Right atrium auricular region (tissue), 2 donors: ENCODE measurements around the gene C12orf57. TPM values are rescaled to one million over a fixed set of nuclear protein-coding genes. Genes with fewer than 3 reads are reported as not detected.

ENCODE experiments used
- DNase-seq: peaks from one replicate; pipeline ENCODE4 v3.0.0-alpha.2; 2019; ENCODE audit warnings: low spot score
- H3K27ac ChIP-seq, 2 donors: fragments of 200-600 bp; sonication (generic); 1 replicate in 1 of 2; 2 replicates in 1 of 2; pipeline ENCODE4 v1.5.1; 2016 to 2019
- H3K27me3 ChIP-seq, 2 donors: fragments of 200-600 bp; sonication (generic); one replicate each; pipeline versions ENCODE4 v1.5.1 to v1.6.0; 2017 to 2019
- H3K36me3 ChIP-seq: fragments of 200-600 bp; sonication (generic); one replicate; pipeline ENCODE4 v1.5.1; 2016
- H3K4me1 ChIP-seq, 2 donors: fragments of 200-600 bp; sonication (generic); one replicate each; pipeline versions ENCODE4 v1.5.1 to v1.6.0; 2017 to 2019
- H3K4me3 ChIP-seq, 2 donors: fragments of 200-600 bp; sonication (generic); 1 replicate in 1 of 2; 2 replicates in 1 of 2; pipeline ENCODE4 v1.5.1; 2017 to 2019; ENCODE audit warnings: mild to moderate bottlenecking in 1 of 2, moderate library complexity in 1 of 2
- H3K9me3 ChIP-seq, 2 donors: fragments of 200-600 bp; sonication (generic); one replicate each; pipeline ENCODE4 v1.5.1; 2019
- total RNA-seq, 2 donors: library from RNA; depleted of rRNA; stranded (reverse); fragments of >200 nt; gene quantifications; one replicate each; pipeline ENCODE4 v1.1.0, GENCODE V29; 2016
- TF ChIP-seq, protein P1 (sequence below), 2 donors: fragments of 200-600 bp; sonication (generic); IDR thresholded peaks; one replicate each; pipeline ENCODE4 v1.5.1; 2019; ENCODE audit warnings: antibody characterized with exemption in 2 of 2

C12orf57 gene
- total RNA-seq, 2 donors from 2014 or later: 398 to 533 TPM

- H3K27ac ChIP-seq: peak overlapping the region in 1 of 2 donors; percentile 27
- H3K36me3 ChIP-seq: peaks cover 86% of the 10 kb centered on the region
Measured at GRCh38 chr12:6978611-6979011, 34.8 kb downstream of the C12orf57 start.

DNA sequence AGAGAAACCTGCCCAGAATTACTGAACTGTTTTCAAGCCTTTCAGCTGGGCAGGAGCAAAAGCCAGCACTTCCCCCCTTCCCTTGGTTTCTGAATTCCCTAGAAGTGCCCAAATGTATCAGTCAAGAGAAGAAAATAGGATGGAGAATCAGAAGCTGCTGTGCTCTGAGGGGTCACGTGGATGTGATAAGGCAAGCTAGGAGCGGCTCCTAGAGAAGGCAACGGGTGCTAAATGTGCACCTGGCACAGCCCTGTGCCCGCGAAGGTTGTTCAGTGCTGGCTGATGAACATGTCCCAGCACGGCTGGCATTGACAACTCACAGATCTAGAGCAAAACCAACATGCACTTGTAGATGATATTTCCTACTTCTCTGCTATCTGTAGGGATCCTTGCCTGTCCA lies 35.2 kb downstream of the C12orf57 start:
- H3K27ac ChIP-seq: peak overlapping the region in 1 of 2 donors; percentile 27
- peaks cover 86% of the 10 kb centered on the region for H3K36me3 ChIP-seq
- peaks cover 0 to 8% of the 10 kb centered on the region in 2 donors for H3K4me1 ChIP-seq
- TF ChIP-seq, protein P1, sequence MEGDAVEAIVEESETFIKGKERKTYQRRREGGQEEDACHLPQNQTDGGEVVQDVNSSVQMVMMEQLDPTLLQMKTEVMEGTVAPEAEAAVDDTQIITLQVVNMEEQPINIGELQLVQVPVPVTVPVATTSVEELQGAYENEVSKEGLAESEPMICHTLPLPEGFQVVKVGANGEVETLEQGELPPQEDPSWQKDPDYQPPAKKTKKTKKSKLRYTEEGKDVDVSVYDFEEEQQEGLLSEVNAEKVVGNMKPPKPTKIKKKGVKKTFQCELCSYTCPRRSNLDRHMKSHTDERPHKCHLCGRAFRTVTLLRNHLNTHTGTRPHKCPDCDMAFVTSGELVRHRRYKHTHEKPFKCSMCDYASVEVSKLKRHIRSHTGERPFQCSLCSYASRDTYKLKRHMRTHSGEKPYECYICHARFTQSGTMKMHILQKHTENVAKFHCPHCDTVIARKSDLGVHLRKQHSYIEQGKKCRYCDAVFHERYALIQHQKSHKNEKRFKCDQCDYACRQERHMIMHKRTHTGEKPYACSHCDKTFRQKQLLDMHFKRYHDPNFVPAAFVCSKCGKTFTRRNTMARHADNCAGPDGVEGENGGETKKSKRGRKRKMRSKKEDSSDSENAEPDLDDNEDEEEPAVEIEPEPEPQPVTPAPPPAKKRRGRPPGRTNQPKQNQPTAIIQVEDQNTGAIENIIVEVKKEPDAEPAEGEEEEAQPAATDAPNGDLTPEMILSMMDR (IDR thresholded peaks at IDR 0.05): no peak
- H3K27me3 ChIP-seq: no peaks in the 10 kb centered on the region
- H3K4me3 ChIP-seq: no peak overlapping the region
- no peaks in the 10 kb centered on the region for H3K9me3 ChIP-seq
- no peak for DNase-seq

More at GRCh38 chr12:6978611-6979011, 34.8 kb downstream of the C12orf57 start:
- Histone ChIP-seq H3K4me1 (peaks cover 0 to 8% of the 10 kb centered on the region in 2 donors), H3K9me3 (no peaks in the 10 kb centered on the region), H3K27me3 (no peaks in the 10 kb centered on the region), H3K4me3 (no peak overlapping the region)
- TF ChIP-seq, protein P1 (IDR thresholded peaks at IDR 0.05): no peak
- no peak for DNase-seq

DNA sequence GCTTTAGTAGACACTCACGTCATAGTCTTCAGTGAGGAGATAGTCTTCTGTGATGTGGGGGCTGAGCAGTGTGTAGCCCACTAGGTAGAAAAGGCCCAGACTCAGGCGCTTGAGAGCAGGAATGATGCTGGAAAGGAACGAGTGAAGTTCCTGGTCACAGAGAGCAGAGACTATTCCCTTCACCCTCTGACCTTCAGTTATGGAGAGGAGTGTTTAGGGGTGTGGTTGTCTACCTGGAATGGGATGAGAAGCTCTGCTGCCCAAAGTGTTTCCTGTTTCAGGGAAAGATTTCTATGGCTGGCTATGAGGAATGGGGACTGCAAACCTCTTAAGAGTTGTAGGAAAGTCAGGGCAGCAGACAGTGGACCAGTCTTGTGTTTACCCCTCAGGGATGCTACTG lies 35.6 kb downstream of the C12orf57 start:
- H3K36me3 ChIP-seq: peaks cover 85% of the 10 kb centered on the region
- peak overlapping the region in 1 of 2 donors; percentile 27 for H3K27ac ChIP-seq
- DNase-seq: no peak
- H3K4me3 ChIP-seq: no peak overlapping the region
- H3K4me1 ChIP-seq: peaks cover 0 to 8% of the 10 kb centered on the region in 2 donors
- H3K27me3 ChIP-seq: no peaks in the 10 kb centered on the region
- H3K9me3 ChIP-seq: no peaks in the 10 kb centered on the region
- TF ChIP-seq, protein P1 (IDR thresholded peaks at IDR 0.05): no peak

DNA sequence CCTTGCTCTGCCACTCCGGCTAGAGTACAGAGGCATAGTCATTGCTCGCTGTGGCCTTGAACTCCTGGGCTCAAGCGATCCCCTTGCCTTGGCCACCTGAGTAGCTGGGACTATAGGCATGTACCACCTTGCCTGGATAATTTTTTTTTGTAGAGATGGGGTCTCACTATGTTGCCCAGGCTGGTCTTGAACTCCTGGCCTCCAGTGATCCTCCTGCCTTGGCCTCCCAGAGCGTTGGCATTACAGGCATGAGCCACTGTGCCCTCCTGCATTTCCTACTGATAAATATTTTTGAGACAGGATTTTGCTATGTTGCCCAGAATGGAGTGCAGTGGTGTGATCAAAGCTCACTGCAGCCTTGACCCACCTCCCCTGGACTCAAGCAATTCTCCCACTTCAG lies 36.3 kb downstream of the C12orf57 start:
- peaks cover 81% of the 10 kb centered on the region for H3K36me3 ChIP-seq
- no peak overlapping the region for H3K27ac ChIP-seq
- TF ChIP-seq, protein P1 (IDR thresholded peaks at IDR 0.05): no peak
- DNase-seq: no peak
- H3K4me3 ChIP-seq: no peak overlapping the region
- no peaks in the 10 kb centered on the region for H3K9me3 ChIP-seq
- peaks cover 0 to 8% of the 10 kb centered on the region in 2 donors for H3K4me1 ChIP-seq
- no peaks in the 10 kb centered on the region for H3K27me3 ChIP-seq

GRCh38 chr12:6980740-6981139 lies 36.9 kb downstream of the C12orf57 start:
- Histone ChIP-seq H3K4me3 (no peak overlapping the region), H3K4me1 (peaks cover 0 to 8% of the 10 kb centered on the region in 2 donors), H3K27me3 (no peaks in the 10 kb centered on the region), H3K36me3 (peaks cover 75% of the 10 kb centered on the region), H3K9me3 (no peaks in the 10 kb centered on the region), H3K27ac (no peak overlapping the region)
- no peak for DNase-seq
- TF ChIP-seq, protein P1 (IDR thresholded peaks at IDR 0.05): no peak
